Left forelimb (tissue), 1 donor: Measurements from ENCODE around the gene FASTKD2.

Source experiments
- DNase-seq: peaks from one replicate; pipeline ENCODE4 v3.0.0-alpha.2; 2018; ENCODE audit warnings: low spot score

Gene FASTKD2

DNA sequence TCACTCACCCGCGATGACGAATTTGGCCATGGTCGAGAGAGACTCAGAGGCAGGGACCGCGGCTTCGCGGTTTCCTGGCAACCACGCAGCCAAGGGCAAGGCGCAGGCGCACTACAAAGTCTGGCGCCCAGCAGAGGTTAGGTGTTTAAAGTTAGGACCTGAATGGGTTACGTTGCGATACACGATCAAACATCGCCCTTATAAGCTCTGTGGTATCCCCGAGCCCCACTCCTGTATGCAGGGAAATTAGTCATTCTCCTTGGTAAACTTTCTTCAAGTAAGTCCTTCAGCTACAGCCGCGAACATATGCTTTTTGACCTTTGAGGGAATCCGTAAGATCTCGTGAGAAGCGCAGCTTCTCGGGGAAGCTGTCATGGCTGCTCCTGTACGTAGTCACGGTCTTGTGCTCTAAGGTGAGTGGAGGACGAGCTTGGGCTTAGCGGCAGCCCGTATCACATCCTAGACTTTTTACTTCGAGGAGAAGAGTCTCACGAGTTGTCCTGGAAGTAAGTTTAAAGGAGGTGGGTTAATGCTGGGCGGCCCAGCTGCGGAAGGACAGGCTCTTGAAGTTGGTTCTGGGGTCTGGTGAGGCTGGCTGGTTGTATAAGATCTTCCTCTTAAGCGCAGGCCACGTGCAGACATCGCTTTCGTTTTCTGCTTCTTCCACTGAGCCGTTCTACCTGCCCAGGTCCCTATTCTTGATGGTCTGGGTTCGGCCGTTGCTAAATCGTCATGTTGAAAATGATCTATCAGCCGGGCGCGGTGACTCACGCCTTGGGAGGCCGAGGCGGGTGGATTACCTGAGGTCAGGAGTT lies at the start of gene FASTKD2, which contains the start of gene MDH1B:
FASTKD2 (plus strand) TSS at position 365 of the 815 bp plus-strand sequence. CDS start 1,088 bp downstream, outside the sequence.
MDH1B (minus strand) TSS at position 87 of the 815 bp plus-strand sequence; CDS start at position 30, 57 bp downstream.
- peak; percentile 93 for DNase-seq

DNA sequence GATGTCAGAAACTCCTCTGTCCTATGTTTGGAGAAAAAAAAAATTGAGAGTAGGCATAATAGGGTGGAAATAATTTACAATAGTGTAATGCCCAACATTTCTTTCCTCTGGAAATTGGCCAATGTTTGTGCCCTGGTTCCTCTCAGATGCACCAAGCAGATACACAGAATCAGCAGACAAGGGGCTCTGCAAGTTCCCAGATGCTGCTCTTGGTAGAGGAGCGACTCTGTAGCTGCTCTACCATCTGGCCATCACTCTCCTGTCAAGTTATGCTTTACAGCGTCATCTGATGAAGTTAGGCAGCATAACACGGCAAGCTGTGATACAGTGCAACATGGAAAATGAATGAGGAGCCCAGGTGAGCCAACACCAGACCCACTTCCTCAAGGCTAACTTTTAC lies 48.8 kb upstream of the FASTKD2 start:
- DNase-seq = no peak

DNA sequence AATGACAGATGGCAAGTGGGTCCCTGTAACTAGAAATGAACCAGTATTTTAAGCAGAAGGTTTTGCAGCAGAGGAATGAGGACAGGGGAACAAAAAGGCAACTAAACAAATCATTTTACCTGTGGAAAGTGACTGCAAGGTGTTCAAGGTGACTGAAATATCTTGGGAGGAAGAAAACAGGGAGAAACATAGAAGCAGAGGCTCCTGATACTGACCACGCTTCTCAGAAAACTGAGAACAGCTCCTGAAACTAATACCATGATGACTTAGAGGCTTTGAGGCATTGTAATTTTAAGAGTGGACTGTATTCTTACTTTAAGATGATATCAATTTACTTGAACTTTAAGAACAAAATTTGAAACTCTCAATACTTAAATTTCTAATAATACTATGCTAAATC lies 47.1 kb upstream of the FASTKD2 start, which contains the start of gene DYTN:
DYTN (minus strand) TSS at position 101 of the 400 bp plus-strand sequence. CDS start 117 bp downstream, outside the sequence.
- no peak for DNase-seq

DNA sequence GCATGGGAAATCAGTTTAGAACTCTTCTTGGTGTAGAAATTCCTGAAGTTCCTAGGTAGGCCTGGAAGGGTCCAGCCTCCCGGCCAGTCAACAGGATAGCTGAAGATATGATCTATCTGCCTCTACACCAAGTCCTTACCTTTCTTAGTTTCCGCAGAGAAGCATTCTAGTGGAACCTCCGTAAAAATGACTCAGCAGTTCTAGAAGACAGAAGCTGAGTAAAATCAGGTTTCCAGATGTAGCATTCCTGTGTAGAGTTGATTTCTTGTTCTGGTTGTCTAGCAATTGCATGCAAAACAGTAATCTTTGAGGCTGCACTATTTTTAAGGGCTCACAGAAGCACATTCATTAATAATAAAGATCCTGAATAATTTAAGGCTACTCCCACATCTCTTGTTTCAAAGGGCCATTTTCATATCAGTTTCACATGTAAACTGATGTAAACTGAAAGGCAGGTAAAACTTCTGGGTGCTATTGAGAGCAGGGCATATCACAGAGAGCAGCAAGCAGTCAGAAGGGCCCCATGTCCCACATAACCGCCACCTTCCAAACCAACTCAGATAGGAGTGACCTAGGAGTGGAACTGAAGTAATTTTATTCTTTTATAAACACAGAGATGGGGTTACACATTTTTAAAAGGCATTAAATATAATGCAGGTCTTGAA lies 44.0 kb upstream of the FASTKD2 start:
- no peak for DNase-seq

DNA sequence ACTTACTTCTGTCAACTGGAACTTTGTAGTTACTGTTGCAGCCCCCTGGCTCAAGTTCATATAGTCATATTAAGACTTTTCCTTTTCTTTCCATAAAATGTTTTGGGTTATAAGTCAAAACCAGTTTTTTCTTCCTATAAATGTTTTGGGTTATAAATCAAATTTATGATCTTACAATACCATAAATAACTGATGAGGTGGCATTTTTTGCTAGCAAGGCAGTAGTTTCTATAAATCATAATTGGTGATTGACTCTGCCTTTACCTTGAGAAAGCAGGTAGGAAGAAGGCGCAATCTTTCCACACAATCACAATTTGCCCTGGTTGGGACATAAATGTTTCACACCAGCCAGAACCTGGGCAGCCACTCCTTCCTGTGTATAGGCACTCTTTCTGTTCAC lies 42.1 kb upstream of the FASTKD2 start:
- DNase-seq = no peak

DNA sequence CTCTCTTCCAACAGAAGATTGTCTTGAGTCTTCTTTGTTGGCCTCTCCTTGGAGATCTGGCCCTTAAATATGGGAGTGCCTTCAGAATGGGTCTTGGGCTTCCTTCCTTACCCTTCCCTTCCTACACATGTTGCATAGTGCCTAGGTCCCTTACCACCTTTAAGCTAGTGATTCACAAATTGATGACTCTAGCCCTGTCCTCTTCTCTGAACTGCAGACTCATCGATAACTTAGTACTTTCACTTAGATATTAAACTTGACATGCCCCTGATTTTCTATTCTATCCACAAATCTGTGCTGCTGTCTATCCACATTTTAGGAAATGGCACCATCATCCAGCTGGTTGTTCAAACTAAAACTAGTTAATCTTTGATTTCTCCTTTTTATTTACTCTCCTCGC lies 38.1 kb upstream of the FASTKD2 start:
- no peak for DNase-seq

GRCh38 chr2:206728277-206729199 lies 36.9 kb upstream of the FASTKD2 start:
- no peak for DNase-seq

DNA sequence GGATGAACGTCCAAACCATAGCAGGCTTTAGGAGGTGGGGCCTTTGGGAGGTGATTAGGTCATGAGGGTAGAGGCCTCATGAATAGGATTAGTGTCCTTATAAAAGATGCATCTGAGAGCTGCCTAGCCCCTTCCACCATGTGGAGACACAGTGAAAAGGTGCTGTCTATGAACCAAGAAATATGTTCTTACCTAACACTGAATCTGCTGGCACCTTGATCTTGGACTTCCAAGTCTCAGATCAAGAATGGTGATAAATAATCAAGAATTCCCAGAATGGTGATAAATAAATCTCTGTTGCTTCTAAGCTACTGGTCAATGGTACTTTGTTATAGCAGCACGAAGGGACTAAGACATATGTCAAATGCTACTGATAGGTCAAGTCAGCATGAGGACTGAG lies 32.1 kb upstream of the FASTKD2 start:
- no peak for DNase-seq

DNA sequence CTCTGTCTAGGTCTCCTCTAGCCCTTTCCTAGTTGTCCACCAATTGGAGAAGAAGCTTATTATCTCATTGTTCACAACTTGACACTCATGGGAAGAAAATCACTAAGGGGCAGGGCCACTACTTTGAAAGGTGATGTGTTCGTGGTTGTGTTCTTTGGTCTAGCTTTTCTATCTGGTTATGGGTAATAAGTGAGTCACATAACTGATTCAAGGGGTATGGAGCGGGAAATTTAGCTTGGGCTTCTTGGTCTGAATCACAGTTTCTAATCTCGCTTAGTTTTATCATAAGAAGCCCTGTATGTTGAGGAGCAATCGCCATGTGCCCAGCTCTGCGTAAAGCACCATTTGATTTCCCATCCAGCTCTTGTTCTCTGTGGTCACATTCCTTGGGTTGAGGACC lies 28.5 kb upstream of the FASTKD2 start:
- no peak for DNase-seq

GRCh38 chr2:206739271-206739670 lies 26.1 kb upstream of the FASTKD2 start:
- no peak for DNase-seq

- no peak for DNase-seq
Measured at GRCh38 chr2:206740800-206741199, 24.6 kb upstream of the FASTKD2 start.

DNA sequence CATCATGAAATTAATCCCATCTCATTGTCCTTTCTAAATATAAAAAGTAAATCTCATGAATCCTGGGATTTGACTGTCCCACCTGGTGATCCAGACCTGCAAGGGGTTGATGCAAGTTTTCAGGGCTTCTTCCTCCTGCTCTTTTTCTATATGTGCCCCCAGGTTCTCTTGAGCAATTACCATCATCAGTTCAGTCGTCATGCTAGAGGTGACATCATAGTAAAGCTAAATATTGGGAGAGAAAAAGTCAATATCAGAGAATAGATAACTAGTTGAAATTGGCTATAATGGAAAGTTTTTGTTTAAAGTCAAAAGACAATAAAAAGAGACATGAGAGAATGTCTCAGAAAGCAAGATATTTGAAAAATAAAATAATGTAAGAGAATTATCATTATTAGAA lies 8.6 kb upstream of the FASTKD2 start:
- no peak for DNase-seq

GRCh38 chr2:206764673-206765241 lies 649 bp upstream of the FASTKD2 start:
- no peak for DNase-seq

DNA sequence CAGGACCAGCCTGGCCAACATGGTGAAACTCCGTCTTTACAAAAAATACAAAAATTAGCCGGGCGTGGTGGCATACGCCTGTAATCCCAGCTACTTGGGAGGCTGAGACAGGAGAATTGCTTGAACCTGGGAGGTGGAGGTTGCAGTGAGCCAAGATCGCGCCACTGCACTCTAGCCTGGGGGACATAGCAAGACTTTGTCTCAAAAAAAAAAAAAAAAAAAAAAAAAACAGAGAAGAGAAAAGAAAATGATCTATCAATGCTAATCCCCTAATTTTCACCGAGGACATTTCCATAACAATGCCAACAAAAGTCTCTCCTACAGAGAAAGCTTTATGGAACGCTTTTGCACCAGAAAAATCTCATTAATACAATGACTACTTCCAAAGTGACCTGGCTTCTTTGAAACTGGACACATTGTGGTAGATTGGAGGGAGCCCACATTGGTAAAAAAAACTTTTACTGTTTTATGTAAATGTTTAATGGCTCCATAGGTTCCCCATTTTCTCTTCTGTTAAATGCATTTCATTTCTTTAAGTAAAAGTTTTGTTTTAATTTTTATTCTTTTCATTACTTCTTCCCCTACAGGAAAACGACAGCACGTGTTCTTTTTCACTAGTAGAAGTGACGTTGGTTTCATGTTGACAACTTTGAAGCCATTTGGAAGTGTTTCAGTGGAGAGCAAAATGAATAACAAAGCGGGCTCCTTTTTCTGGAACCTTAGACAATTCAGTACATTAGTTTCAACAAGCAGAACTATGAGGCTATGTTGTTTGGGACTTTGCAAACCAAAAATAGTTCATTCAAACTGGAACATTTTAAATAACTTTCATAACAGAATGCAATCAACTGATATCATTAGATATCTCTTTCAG lies 888 bp downstream of the FASTKD2 start:
- no peak for DNase-seq

DNA sequence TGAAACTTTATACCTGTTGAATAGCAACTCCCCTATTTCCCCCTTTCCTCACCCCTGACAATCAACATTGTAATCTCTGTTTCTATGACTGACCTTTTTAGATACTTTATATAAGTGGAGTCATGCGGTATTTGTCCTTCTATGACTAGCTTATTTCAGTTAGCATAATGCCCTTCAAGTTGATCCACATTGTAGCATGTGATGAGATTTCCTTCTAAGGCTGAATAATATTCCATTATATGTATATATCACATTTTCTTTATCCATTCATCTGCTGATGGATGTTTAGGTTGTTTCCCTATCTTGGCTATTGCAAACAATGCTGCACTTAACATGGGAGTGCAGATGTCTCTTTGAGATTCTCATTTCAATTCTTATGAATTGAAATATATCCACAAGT lies 9.5 kb downstream of the FASTKD2 start:
- DNase-seq = no peak

GRCh38 chr2:206776432-206776831 lies 11.0 kb downstream of the FASTKD2 start:
- DNase-seq = no peak

DNA sequence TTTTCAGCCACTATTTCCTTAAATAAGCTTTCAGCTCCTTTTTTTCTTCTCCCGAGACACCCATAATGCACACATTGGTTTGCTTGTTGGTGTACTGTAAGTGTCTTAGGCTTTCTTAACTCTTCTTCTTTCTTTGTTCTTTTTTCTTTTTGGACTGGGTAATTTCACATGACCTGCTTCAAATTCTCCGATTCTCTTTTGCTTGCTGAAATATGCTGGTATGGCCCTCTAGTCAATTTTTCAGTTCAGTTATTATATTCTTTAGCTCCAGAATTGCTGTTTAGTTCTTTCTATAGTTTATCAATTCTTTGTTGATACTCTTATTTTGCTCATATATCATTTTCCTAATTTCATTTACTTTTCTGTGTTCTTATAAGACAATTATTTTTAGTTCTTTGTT lies 15.3 kb downstream of the FASTKD2 start:
- no peak for DNase-seq

DNA sequence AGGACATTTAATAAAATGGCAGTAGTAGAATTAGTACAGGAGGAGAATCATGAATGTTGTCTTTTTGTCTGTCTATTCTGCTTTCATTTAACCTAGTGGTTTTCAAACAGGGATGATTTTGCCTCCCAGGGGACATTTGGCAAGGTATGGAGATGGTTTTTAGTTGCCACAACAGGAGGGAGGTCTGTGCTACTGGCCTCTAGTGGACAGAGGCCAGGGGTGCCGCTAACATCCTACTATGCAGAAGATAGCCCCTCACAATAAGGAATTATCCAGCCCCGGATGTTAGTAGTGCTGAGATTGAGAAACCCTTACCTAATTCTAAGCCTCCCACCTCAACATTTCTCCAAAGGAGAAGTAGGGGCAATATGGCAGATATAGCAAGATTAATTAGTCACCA lies 18.3 kb downstream of the FASTKD2 start:
- DNase-seq = no peak

DNA sequence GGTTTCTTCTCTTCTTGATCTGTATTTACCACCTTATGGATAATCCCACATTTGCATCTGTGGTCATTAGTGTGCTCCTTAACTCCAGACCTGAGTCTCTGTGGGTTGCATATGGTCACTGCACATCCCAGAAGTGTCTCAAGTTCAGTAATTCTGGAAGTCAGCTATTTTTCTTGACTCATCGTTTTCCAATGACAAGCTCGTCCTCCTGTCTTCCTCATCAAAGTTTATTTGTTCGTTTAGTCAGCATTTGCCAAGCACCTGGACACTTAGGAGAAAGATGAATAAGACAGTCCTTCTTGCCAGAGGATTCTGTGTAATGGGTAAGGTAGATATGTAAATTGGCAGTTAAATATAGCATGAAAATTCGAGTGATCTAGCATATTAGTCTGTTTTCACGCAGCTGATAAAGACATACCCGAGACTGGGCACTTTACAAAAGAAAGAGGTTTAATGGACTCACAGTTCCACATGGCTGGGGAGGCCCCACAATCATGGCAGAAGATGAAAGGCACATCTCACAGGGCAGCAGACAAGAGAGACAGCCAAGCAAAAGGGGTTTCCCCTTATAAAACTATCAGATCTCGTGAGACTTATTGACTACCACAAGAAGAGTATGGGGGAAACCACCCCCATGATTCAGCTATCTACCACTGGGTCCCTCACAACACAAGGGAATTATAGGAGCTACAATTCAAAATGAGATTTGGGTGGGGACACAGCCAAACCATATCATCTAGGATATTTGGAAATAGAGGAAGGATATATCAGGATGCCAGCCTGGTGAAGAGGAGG lies 19.4 kb downstream of the FASTKD2 start:
- no peak for DNase-seq
